SK-N-MC (cell line): ENCODE data around the gene LOXL3.

Experiments used
- EZH2 ChIP-seq: fragments of 200-600 bp; sonication (generic); IDR thresholded peaks from one replicate; pipeline ENCODE4 v1.6.1; 2017; ENCODE audit warnings: antibody characterized with exemption
- POLR2AphosphoS5 ChIP-seq: IDR thresholded peaks from 2 replicates; pipeline ENCODE4 v1.6.1; 2012; ENCODE audit warnings: mild to moderate bottlenecking, low read depth, low read length, borderline replicate concordance

GRCh38 chr2:74559912-74560311, 6.2 kb upstream of the LOXL3 start:
- TF ChIP-seq POLR2AphosphoS5 (no peak), EZH2 (no peak)
